ENCODE measurements around the gene F7.
"Not testable (repeated sequence)": the region's sequence is repeated elsewhere in the genome, so short reads cannot be mapped to it uniquely, and the experiment has no call there.

Gene F7

DNA sequence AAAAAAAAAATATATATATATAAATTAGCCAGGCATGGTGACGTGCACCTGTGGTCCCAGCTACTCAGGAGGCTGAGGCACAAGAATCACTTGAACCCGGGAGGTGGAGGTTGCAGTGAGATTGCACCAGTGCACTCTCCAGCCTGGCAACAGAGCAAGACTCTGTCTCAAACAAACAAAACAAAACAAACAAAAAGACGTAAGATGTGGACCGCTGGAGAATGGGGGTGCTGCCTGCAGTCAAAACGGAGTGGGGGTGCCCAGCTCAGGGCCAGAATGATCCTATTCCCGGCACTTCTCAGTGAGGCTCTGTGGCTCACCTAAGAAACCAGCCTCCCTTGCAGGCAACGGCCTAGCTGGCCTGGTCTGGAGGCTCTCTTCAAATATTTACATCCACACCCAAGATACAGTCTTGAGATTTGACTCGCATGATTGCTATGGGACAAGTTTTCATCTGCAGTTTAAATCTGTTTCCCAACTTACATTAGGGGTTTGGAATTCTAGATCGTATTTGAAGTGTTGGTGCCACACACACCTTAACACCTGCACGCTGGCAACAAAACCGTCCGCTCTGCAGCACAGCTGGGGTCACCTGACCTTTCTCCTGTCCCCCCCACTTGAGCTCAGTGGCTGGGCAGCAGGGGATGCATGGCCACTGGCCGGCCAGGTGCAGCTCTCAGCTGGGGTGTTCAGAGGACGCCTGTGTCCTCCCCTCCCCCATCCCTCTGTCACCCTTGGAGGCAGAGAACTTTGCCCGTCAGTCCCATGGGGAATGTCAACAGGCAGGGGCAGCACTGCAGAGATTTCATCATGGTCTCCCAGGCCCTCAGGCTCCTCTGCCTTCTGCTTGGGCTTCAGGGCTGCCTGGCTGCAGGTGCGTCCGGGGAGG is at the start of gene F7:
F7 (plus strand) TSS at position 760 of the 889 bp plus-strand sequence; CDS start at position 811, 51 bp downstream.
- no peak for FAIRE-seq

DNA sequence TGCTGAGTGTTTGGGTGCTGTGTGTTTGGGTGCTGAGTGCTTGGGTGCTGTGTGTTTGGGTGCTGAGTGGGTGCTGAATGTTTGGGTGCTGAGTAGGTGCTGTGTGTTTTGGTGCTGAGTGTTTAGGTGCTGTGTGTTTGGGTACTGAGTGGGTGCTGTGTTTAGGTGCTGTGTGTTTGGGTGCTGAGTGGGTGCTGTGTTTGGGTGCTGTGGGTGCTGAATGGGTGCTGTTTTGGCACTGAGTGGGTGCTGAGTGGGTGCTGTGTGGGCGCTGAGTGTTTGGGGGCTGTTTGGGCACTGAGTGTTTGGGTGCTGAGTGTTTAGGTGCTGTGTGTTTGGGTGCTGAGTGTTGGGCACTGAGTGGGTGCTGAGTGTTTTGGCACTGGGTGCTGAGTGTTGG is 48.5 kb upstream of the F7 start:
- FAIRE-seq: no peak

DNA sequence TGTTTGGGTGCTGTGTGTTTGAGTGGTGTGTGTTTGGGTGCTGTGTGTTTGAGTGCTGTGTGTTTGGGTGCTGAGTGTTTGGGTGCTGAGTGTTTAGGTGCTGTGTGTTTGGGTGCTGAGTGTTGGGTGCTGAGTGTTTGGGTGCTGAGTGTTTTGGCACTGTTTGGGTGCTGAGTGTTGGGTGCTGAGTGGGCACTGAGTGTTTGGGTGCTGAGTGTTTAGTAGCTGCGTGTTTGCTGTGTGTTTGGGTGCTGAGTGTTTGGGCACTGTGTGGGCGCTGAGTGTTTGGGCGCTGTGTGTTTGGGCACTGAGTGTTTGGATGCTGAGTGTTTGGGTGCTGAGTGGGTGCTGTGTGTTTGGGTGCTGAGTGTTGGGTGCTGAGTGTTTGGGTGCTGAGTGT is 48.0 kb upstream of the F7 start:
- not testable (repeated sequence) for FAIRE-seq

DNA sequence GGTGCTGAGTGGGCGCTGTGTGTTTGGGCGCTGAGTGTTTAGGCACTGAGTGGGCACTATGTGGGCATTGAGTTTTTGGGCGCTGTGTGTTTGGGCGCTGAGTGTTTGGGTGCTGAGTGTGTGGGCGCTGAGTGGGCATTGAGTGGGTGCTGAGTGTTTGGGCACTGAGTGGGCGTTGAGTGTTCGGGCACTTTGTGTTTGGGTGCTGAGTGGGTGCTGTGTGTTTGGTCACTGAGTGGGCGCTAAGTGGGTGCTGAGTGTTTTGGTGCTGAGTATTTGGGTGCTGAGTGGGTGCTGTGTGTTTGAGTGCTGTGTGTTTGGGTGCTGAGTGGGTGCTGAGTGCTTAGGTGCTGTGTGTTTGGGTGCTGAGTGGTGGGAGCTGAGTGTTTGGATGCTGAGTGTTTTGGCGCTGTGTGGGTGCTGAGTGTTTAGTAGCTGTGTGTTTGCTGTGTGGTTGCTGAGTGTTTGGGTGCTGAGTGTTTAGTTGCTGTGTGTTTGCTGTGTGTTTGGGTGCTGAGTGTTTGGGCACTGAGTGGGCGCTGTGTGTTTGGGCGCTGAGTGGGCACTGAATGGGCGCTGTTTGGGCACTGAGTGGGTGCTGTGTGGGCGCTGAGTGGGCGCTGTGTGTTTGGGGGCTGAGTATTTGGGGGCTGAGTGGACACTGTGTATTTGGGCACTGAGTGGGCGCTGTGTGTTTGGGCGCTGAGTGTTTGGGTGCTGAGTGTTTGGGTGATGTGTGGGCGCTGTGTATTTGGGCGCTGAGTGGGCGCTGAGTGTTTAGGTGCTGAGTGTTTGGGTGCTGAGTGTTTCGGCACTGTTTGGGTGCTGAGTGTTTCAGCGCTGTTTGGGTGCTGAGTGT is 47.2 kb upstream of the F7 start:
- FAIRE-seq: no peak

DNA sequence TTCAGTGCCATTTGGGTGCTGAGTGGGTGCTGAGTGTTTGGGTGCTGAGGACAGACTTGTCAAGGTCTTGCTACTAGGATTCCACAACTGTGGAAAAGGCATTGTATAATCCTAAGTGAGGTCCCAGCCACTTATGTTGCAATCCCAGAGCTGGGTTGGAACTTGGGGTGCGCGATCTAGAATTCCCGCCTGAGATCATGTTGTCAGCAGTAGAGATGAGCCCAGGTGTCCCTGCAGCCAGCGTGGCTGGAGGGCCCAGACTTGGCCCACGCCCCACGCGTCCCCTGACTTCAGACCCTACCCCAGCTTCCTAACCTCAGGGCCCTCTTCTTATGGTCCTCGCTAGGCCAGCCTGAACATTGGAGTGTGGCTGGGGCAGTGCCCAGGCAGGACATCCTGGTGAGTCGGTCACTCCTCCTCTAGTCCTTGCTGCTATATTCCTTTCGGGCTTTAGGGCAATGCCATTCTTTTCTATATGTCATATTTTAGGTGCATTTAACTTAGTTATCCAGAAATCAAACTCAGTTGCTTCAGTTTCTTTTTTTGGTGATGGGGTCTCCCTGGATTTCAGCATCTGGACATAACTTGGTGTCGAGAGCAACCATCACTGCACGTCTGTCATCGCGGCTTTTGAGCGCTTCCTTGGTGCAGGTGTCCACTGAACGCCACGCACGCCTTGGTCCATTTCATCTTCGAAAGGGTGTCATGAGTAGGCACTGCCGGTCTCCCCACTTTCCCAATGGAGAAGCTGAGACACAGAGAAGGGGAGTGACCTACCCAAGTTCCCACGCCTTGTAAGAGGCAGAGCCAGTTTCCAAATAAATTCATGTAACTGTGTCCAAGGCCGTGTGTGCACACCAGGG is 46.4 kb upstream of the F7 start:
- no peak for FAIRE-seq

DNA sequence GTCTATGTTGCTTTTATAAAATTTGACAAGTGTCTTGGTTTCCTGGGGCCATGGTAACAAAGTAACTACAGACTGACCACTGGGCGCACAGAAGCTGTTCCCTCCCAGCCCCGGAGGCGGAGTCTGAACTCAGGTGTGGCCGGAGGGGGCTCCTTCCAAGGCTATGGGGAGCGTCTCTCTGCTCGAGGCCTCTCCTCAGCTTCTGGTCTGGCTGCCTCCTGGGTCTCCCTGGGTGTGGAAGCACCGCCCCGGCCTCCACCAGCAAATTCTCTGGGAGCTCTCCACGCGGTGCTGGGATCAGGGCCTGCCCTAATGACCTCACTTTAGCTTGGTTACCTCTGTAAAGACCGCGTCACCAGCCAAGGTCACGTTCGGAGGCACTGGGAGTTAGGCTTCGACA is 45.7 kb upstream of the F7 start:
- no peak for FAIRE-seq

DNA sequence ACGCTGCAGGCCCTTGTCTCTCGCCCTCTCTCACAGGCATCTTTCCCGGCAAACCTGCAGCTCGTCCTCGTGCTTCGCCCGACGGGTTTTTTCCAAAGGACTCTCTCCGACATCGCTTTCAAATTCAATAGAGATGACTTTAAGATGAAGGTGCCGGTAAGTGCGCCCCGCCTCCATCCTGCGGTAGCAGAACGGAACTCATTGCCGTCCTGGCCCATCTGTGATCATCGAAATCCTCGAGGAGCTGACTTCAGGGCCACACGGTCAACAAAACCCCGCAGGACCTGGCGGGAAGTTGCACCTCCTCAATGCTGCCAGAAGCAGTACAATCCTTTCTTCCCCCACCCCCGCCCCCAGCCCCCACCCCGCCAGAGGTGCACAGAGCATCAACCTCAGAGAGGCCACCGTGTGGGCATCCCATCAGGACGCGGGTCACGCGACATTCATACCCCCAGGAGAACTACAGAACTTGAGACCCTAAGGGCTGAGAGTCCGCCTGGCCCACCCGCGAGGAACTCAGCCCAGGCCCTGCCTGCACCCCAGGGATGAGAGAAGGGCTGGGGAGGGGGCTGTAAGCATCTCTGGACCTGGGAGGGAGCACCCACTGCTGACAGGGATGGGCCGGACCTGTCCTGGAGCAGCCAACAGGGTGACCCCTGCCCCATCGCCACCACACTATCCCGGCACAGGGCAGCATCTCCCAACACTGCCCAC is 44.9 kb upstream of the F7 start:
- no peak for FAIRE-seq

DNA sequence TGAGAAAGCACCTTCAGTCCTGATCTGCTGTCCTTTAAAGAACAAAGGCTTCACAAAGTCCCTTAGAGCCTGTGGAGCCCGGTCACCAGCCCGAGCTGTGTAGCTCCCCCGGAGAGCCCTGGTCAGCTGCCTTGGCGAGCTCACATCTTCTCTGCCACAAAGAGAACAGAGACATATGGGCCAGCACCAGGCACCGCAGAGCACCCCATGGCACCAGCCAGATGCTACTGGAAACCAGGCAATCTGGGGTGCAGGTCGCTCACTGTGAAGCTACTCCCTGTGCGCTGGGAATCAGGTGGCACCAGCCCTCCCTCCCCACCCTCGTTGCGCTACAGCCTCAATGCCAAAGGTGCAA is 44.3 kb upstream of the F7 start:
- FAIRE-seq: no peak

DNA sequence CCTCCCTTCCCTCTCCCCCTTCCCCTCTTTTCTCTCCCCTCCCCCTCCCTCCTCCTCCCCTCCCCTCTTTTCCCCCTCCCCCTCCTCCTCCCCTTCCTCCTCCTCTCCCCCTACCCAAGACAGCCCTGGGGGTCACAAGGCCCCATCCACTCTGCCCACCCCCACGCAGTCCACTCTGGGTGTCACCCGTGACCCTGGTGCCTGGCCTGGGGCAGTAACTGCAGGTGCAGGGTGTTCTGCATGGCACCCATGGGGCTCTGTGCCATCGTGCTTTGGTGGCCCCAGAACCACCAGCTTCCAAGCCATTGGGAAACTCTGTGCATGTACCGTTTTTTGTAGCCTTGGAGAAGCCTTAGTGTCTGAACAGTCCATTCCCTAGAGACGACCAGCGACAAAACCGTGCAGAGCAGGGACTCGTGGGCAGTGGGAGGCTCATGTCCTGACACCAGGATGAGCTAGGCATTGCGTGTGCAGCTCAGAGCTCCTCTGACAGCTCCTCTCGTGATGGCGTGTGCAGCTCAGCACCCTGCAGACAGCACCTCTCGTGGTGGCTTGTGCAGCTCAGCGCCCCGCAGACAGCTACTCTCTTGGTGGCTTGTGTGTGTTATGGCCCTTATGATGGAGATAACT is 43.7 kb upstream of the F7 start:
- FAIRE-seq: no peak

DNA sequence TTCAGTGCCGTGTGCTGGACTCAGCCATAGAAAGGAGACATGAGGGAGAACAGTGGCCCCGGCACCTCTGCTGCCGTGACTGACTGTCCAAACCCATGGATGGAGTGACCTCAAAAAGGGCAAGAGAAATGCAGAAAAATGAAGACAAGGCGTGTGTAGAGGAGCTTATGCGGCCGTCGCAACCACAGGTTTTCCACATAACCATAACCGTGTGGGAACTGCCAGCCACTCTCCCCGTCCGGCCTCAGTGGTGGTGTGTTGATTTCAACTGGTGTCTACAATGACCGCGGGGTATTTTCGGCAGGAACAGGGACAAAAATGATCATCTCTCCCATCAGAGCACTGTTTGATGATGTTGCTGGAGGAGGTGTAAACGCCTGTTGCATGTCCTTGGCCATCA is 42.9 kb upstream of the F7 start:
- FAIRE-seq: no peak

DNA sequence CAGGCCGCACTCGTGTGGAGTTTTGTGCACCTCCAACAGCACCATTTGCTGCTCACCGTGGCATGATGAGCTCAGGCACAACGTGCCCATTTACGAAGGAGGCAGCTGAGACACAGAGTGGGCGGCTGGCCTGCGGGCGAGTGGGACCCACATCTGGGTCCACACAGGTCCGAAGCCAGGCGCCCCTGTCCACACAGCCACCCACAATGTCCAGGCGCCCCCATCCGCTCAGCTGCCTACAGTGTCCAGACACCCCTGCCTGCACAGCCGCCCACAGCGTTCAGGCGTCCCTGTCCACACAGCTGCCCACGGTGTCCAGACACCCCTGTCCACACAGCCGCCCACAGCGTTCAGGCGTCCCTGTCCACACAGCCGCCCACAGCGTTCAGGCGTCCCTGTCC is 42.5 kb upstream of the F7 start:
- no peak for FAIRE-seq

DNA sequence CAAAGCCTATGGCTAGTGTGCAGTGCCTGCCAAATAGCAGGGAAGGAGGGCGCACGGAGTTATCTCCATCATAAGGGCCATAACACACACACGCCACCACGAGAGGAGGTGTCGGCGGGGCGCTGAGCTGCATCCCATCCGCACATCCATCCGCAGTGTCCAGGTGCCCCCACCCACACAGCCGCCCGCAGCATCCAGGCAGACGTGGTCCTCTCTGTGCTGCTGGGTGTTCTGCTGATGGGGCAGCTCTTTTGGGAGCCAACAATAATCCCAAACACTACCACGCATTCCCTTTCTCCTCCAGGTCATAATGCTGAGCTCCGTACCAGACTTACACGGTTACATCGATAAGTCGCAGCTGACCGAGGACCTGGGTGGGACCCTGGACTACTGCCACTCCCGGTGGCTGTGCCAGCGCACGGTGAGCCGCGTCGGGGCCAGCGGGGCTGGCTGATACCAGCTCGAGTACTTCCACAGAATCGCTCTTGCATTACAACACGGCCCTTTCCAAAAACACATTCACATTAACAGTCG is 41.5 kb upstream of the F7 start:
- no peak for FAIRE-seq

DNA sequence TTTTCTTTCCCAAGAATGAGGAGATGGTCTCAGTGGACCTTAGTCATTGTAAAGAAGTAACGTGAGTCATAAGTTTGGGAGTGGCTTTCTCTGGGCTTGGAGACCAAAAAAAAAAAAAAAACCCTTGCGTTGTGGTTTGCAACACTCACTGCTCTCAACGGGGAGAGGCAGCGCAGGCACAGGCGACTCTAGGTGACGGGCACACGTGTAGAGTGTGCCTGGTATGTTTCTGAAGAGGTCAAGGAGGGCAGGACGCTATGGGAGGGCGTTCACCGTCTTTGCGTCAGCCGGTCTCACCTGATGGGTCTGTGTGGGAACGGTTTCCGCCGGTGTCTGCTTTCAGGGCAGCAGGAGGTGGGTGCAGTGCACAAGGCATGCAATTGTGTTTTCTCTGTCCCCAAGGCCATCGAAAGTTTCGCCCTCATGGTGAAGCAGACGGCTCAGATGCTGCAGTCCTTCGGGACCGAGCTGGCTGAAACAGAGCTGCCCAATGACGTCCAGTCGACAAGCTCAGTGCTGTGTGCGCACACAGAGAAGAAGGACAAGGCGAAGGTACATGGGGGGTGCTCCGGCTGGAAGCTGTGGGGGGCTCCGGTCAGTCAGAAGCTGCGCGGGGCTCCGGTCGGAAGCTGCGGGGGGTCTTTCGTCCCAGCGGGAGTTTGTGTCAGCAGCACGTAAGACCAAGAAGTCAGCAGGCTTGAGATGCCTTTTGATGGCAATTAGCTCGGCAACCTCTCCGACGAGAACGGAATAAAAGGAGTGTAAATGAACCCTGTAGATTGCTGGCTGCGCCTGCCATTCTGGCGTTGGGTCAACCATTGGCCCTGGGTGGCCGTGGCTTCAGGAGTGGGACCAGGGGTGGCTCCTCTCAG is 40.8 kb upstream of the F7 start:
- no peak for FAIRE-seq

DNA sequence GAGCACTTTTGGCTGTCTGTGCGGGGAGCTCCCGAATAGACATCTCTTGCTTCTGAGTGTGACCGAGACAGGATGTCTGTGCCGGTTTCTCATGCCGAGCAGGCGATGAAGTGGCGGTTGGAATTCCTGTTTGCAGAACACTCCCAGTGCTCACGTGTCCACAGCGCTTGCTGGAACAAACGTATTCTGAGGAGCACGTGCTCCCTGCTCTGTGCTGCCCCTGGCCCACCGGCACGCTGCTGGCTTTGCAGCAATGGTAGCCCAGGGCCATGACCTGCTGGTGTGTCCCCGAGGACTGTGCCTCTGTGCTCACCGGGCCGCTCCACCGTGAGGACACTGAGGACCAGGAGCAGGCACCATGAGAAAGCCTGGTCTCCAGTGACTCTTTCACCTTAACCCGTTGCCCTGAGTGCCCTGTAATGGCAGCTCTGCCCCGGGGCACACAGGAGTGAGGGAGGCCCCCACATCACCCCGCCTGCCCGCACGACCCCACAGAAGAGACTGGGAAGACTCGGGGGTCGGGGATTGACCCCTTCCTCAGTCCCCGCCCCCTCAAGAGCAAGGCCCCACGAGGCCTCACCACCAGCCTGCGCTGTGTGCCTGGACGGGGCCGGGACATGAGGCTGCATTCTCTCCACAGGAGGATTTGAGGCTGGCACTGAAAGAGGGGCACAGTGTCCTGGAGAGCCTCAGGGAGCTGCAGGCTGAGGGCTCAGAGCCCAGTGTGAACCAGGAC is 40.0 kb upstream of the F7 start:
- no peak for FAIRE-seq

DNA sequence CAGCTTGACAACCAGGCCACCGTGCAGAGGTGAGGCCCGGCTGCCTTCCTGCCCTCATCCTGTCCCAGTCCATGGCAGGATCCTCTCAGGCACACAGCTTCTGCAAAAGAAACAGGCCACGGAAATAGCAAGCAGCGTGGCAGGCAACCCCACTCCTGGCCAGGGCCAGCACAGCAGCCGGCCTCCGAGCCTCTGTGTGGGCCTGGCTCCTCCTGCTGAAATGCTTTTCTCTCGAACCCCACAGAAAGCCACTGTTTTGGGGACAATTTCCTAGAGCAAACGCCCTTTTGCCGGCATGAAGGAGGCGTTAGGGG is 39.5 kb upstream of the F7 start:
- FAIRE-seq: no peak

DNA sequence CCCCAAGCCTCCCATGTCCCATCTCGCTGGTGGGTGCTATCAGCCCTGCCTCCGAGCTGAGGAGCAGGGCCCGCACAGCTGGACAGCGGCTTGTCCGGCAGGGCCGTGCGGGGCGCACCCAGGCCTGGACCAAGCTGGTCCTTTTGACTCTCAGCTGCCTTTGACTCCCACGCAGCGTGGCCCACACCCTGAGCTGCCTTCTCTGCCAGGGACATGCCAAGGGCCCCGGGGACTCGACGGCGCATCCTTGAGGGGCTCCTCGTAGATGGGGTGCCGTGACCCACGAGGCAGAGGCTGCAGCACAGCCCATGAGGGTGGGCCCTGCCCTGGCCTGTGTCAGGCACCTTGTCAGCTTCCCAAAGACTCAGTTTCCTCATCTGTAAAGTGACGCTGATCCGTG is 38.8 kb upstream of the F7 start:
- no peak for FAIRE-seq

DNA sequence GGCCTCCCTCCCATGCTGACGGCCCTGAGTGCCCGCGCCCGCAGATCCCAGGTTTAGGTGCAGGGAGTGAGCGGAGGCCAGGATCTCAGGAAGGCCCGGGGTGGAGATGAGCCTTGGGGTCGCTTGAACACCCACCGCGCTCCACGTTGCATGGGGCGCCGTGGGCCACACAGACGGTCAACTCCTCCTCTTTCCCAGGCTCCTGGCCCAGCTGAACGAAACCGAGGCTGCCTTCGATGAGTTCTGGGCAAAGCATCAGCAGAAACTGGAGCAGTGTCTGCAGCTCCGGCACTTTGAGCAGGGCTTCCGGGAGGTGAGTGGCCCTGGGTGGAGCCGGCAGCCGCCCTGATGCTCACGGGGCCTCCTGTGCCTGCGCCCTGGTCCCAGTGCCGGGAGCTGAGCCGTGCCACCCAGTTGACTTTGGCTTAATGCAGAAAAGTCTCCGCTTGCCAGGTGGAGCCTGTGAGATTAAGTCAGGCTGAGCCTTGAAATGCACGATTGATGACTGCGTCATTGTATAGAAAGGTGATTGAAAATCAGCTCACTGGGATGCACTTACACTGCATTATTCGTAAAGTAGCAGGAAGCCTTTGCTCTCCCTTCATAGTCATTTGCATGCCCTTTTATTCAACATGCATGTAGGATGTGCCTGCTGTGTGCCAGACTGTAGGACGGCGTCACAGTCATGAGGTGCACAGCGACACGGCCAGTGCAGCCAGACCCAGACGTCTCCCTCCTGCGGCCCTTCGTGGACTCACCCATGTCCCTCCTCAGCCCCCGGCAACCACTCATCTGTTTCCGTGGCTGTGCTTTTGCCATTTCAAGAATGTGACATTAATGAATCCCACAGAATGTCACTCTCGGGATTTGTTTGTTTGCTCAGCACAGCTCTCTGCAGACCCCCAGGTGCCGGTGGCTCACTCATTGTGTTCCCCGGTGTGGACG is 35.5 kb upstream of the F7 start:
- FAIRE-seq: no peak

DNA sequence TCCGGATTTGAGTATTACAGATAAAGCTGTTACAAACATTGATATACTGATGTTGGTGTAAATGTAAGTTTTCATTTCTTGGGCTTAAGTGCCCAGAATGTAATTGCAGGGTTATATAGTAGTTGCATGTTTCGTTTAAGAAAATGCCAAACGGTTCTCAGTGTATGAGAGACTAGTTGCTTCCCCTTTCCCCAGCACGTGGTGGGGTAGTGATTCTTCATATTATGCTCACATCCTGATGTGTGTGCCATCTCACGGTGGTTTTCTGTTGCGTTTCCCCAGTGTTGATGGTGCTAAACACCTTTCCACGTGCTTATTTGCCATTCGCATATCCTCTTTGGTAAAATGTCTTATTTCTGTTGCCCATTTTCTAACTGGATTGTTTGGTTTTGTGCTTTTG is 34.7 kb upstream of the F7 start:
- no peak for FAIRE-seq

DNA sequence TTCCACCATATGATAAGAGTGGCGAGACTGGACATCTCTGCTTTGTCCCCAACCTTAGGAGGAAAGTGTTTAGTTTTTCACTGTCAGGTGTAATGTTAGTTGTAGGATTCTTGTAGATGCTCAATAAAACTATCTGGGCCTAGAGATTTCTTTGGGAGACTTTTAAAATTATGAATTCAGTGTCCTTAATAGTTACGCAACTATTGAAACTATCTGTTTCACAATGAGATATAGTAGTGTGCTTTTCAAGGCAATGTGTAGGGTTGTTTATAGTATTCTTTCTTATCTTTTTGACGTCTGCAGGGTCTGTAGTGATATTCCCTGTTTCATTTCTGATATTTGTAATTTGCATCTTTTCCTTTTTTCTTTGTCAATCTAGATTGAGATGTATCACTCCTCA is 33.2 kb upstream of the F7 start:
- no peak for FAIRE-seq

All from colon (tissue), 2 donors.